ENCODE results near the gene TRAPPC6A. TPM values are rescaled to one million over a fixed set of nuclear protein-coding genes. Genes with fewer than 3 reads are reported as not detected.

The TRAPPC6A gene
- total and polyA plus RNA-seq, 2 of the 13 experiments (the other 11 are each of a cell fraction or from before 2014, with no cell fraction given): 6.5 to 21.0 TPM

- BruUV-seq (replicated peaks): no TSS peak
- intact Hi-C loops (cut with micrococcal nuclease; ENCODE audit: unreplicated experiment): loop anchor here (1.0 to 5.0 kb wide), 3 partner anchors 22 to 109 kb away; partner anchors contain the start of genes GEMIN7 and ZNF296
- POLR2A ChIA-PET: no interaction called here
- ATAC-seq (no peak), DNase-seq (ENCODE audit: low spot score) (no peak), FAIRE-seq (no peak)
- CTCF ChIA-PET (ENCODE audit: low intra/inter-chr PET ratio, low total read pairs): interaction anchor here (1.1 to 1.4 kb wide), 2 partner anchors 23 to 110 kb away, joined by 3 to 7 read pairs; no protein-coding TSS in a partner anchor
- in situ Hi-C loops (cut with HindIII; ENCODE audit: extremely low pct_ligation_motif_present, low pct_unique_long_range_greater_than_20kb): loop anchor here (10.0 kb wide), 1 partner anchor 112 kb away; no protein-coding TSS in a partner anchor
- H2AFZ ChIP-seq (ENCODE audit: low read length): no peak overlapping the region
- H3K4me2 ChIP-seq (ENCODE audit: low read depth, low read length): no peak overlapping the region
- peaks cover 36% of the 10 kb centered on the region for H3K4me1 ChIP-seq (ENCODE audit: insufficient read depth, low read length)
- no peak overlapping the region for H3K9ac ChIP-seq (ENCODE audit: insufficient read depth, low read depth, low read length)
- TF ChIP-seq MED1 (CRISPR knock-in tag; IDR thresholded peaks at IDR 0.05): no peak
- TF ChIP-seq DR1 (CRISPR knock-in tag; IDR thresholded peaks at IDR 0.05): no peak
- TF ChIP-seq POLR2AphosphoS2 (IDR thresholded peaks at IDR 0.05; ENCODE audit: low read depth, low read length): no peak
- no peak for TF ChIP-seq SMAD3 (CRISPR knock-in tag; IDR thresholded peaks at IDR 0.05)
- no peak for TF ChIP-seq ATAD3A (CRISPR knock-in tag; IDR thresholded peaks at IDR 0.05)
- TF ChIP-seq ATRX (CRISPR knock-in tag; IDR thresholded peaks at IDR 0.05; ENCODE audit: borderline replicate concordance): no peak
- peaks cover 39% of the 10 kb centered on the region for H3K79me2 ChIP-seq (ENCODE audit: insufficient read depth, low read length)
- peaks cover 9 to 15% of the 10 kb centered on the region in 2 experiments; a peak in 3 of 5 replicates for H3K36me3 ChIP-seq (replicated peaks in 1 of 2; ENCODE audit: control insufficient read depth in 1 of 2, insufficient read depth in 2 of 2, low read length in 2 of 2)
- no peaks in the 10 kb centered on the region for H3K27me3 ChIP-seq (ENCODE audit: control insufficient read depth in 1 of 2, insufficient read depth in 2 of 2, low read length in 2 of 2)
- WGBS (ENCODE audit: low lambda C conversion rate): 100% methylated on average over 7 of the region's 7 CpGs
- no peak overlapping the region for H3K4me3 ChIP-seq (replicated peaks in 1 of 3; ENCODE audit: insufficient read depth in 1 of 3, low read depth in 2 of 3, low read length in 3 of 3)
- no peak overlapping the region for H3K27ac ChIP-seq (ENCODE audit: extremely low read length, insufficient read depth, low read length)
- H3K9me3 ChIP-seq (ENCODE audit: low read length): no peaks in the 10 kb centered on the region
- H4K20me1 ChIP-seq (ENCODE audit: insufficient read depth, low read length): peaks cover 23% of the 10 kb centered on the region; the same call in 1 of the 2 replicates
These were observed 51.4 kb downstream of the TRAPPC6A start for GRCh38 chr19:45126654-45127053.

GRCh38 chr19:45125975-45126493, 52.0 kb downstream of the TRAPPC6A start:
- no peaks in the 10 kb centered on the region for H3K27me3 ChIP-seq (ENCODE audit: control insufficient read depth in 1 of 2, insufficient read depth in 2 of 2, low read length in 2 of 2)
- peaks cover 42% of the 10 kb centered on the region for H3K79me2 ChIP-seq (ENCODE audit: insufficient read depth, low read length)
- 52% methylated on average over 2 of the region's 12 CpGs for WGBS (ENCODE audit: low lambda C conversion rate)
- FAIRE-seq (peak; percentile 91), ATAC-seq (peak; percentile 84), DNase-seq (ENCODE audit: low spot score) (peak; percentile 65)
- CTCF ChIA-PET (ENCODE audit: low intra/inter-chr PET ratio, low total read pairs): interaction anchor here (1.0 to 1.4 kb wide), 3 partner anchors 22 to 109 kb away, joined by 3 to 7 read pairs (median 4); no protein-coding TSS in a partner anchor
- in situ Hi-C loops (cut with HindIII; ENCODE audit: extremely low pct_ligation_motif_present, low pct_unique_long_range_greater_than_20kb): loop anchor here (10.0 kb wide), 1 partner anchor 111 kb away; no protein-coding TSS in a partner anchor
- intact Hi-C loops (cut with micrococcal nuclease; ENCODE audit: unreplicated experiment): loop anchor here (1.0 to 5.0 kb wide), 3 partner anchors 22 to 109 kb away; partner anchors contain the start of genes GEMIN7 and ZNF296
- no peak overlapping the region for H3K27ac ChIP-seq (ENCODE audit: extremely low read length, insufficient read depth, low read length)
- H3K4me3 ChIP-seq (replicated peaks in 1 of 3; ENCODE audit: insufficient read depth in 1 of 3, low read depth in 2 of 3, low read length in 3 of 3): no peak overlapping the region
- H3K9ac ChIP-seq (ENCODE audit: insufficient read depth, low read depth, low read length): no peak overlapping the region
- peaks cover 31% of the 10 kb centered on the region for H3K4me1 ChIP-seq (ENCODE audit: insufficient read depth, low read length)
- H3K9me3 ChIP-seq (ENCODE audit: low read length): no peaks in the 10 kb centered on the region
- H3K36me3 ChIP-seq (replicated peaks in 1 of 2; ENCODE audit: control insufficient read depth in 1 of 2, insufficient read depth in 2 of 2, low read length in 2 of 2): peaks cover 9 to 15% of the 10 kb centered on the region in 2 experiments; a peak in 3 of 5 replicates
- no peak overlapping the region for H3K4me2 ChIP-seq (ENCODE audit: low read depth, low read length)
- no peak overlapping the region for H2AFZ ChIP-seq (ENCODE audit: low read length)
- no TSS peak for BruUV-seq (replicated peaks)
- H4K20me1 ChIP-seq (ENCODE audit: insufficient read depth, low read length): peaks cover 23% of the 10 kb centered on the region; the same call in 1 of the 2 replicates
- POLR2A ChIA-PET: interaction anchor here (0.9 to 1.1 kb wide), 3 partner anchors 10 to 47 kb away, joined by 3 to 5 read pairs (median 4); partner anchors contain the start of genes GEMIN7 and PPP1R37
- TF ChIP-seq HOXA5 (CRISPR knock-in tag; IDR thresholded peaks at IDR 0.05) (no peak), NR2C2 (CRISPR knock-in tag; IDR thresholded peaks at IDR 0.05; ENCODE audit: borderline replicate concordance) (no peak), MZF1 (CRISPR knock-in tag; IDR thresholded peaks at IDR 0.05; ENCODE audit: borderline replicate concordance) (no peak), FOXO1 (CRISPR knock-in tag; IDR thresholded peaks at IDR 0.05) (0 out of 2 replicates have a peak, but pooled peaks have one; percentile 28), RBM22 (optimal IDR thresholded peaks at IDR 0.05; ENCODE audit: low read length) (peak; percentile 42), ZSCAN25 (CRISPR knock-in tag; IDR thresholded peaks at IDR 0.05) (no peak), SATB2 (CRISPR knock-in tag; IDR thresholded peaks at IDR 0.05) (no peak), RFXANK (CRISPR knock-in tag; IDR thresholded peaks at IDR 0.05) (no peak), ZNF850 (CRISPR knock-in tag; conservative IDR thresholded peaks at IDR 0.05) (no peak), KDM3A (CRISPR knock-in tag; IDR thresholded peaks at IDR 0.05; ENCODE audit: low read depth) (no peak), NFE2L2 (IDR thresholded peaks at IDR 0.05; ENCODE audit: low read length) (no peak), NCOA5 (CRISPR knock-in tag; IDR thresholded peaks at IDR 0.05) (no peak), RXRB (CRISPR knock-in tag; IDR thresholded peaks at IDR 0.05; ENCODE audit: borderline replicate concordance) (no peak; the same call in 1 of the 2 replicates)
- TF ChIP-seq, protein P1, sequence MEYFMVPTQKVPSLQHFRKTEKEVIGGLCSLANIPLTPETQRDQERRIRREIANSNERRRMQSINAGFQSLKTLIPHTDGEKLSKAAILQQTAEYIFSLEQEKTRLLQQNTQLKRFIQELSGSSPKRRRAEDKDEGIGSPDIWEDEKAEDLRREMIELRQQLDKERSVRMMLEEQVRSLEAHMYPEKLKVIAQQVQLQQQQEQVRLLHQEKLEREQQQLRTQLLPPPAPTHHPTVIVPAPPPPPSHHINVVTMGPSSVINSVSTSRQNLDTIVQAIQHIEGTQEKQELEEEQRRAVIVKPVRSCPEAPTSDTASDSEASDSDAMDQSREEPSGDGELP (IDR thresholded peaks at IDR 0.05; ENCODE audit: borderline replicate concordance, low read depth): no peak

Measured in HepG2 (cell line).